KMS-11 (cell line): ENCODE data around the gene CCR4.

ENCODE experiments used
- H2AFZ ChIP-seq: fragments of 200-600 bp; sonication (generic); 2 replicates; pipeline ENCODE4 v1.6.1; 2016; ENCODE audit warnings: antibody characterized with exemption, mixed run types, low read depth
- H3K27ac ChIP-seq: fragments of 200-600 bp; sonication (generic); 2 replicates; pipeline ENCODE4 v1.6.1; 2016; ENCODE audit warnings: mild to moderate bottlenecking, mixed run types
- H3K27me3 ChIP-seq: fragments of 200-600 bp; sonication (generic); 2 replicates; pipeline ENCODE4 v1.6.1; 2017; ENCODE audit warnings: mild to moderate bottlenecking, low read depth, mixed run types, moderate library complexity; ENCODE audit not compliant: insufficient read depth
- H3K36me3 ChIP-seq: fragments of 200-600 bp; sonication (generic); 2 replicates; pipeline ENCODE4 v1.6.1; 2017; ENCODE audit warnings: mild to moderate bottlenecking, mixed run types; ENCODE audit not compliant: insufficient read depth
- H3K4me1 ChIP-seq: fragments of 200-600 bp; sonication (generic); 2 replicates; pipeline ENCODE4 v1.6.1; 2016; ENCODE audit warnings: mild to moderate bottlenecking, low read depth, mixed run types; ENCODE audit not compliant: poor library complexity, severe bottlenecking
- H3K4me2 ChIP-seq: fragments of 200-600 bp; sonication (generic); 2 replicates; pipeline ENCODE4 v1.7.0; 2016; ENCODE audit warnings: mild to moderate bottlenecking, mixed run types
- H3K4me3 ChIP-seq: fragments of 200-600 bp; sonication (generic); IDR thresholded peaks from 2 replicates; pipeline ENCODE4 v1.6.1; 2017; ENCODE audit warnings: low read depth, low read length, mixed read lengths; ENCODE audit not compliant: insufficient read depth
- H3K79me2 ChIP-seq: fragments of 200-600 bp; sonication (generic); 2 replicates; pipeline ENCODE4 v1.6.1; 2016; ENCODE audit warnings: low read depth, mixed run types; ENCODE audit not compliant: insufficient read depth
- H3K9ac ChIP-seq: fragments of 200-600 bp; sonication (generic); 2 replicates; pipeline ENCODE4 v1.6.1; 2016; ENCODE audit warnings: mild to moderate bottlenecking, mixed run types
- H4K20me1 ChIP-seq: fragments of 200-600 bp; sonication (generic); 2 replicates; pipeline ENCODE4 v1.6.1; 2016; ENCODE audit warnings: mild to moderate bottlenecking, mixed run types; ENCODE audit not compliant: insufficient read depth
- CTCF ChIP-seq: fragments of 200-600 bp; sonication (generic); conservative IDR thresholded peaks from 2 replicates; pipeline ENCODE4 v1.6.1; 2017; ENCODE audit warnings: low read depth, mild to moderate bottlenecking, antibody characterized with exemption, low read length, moderate library complexity, mixed read lengths

Gene CCR4

GRCh38 chr3:32994045-32994444, 42.6 kb downstream of the CCR4 start:
- Histone ChIP-seq H3K4me3 (no peak overlapping the region), H3K9ac (no peak overlapping the region), H3K79me2 (no peaks in the 10 kb centered on the region), H3K4me1 (peaks cover 14% of the 10 kb centered on the region), H3K36me3 (no peaks in the 10 kb centered on the region), H2AFZ (no peak overlapping the region), H4K20me1 (no peaks in the 10 kb centered on the region), H3K27ac (no peak overlapping the region), H3K4me2 (no peak overlapping the region), H3K27me3 (no peaks in the 10 kb centered on the region)
- no peak for TF ChIP-seq CTCF

GRCh38 chr3:32995098-32995497, 43.7 kb downstream of the CCR4 start:
- Histone ChIP-seq H3K9ac (no peak overlapping the region), H3K36me3 (no peaks in the 10 kb centered on the region), H3K27ac (no peak overlapping the region), H3K4me2 (no peak overlapping the region), H3K79me2 (no peaks in the 10 kb centered on the region), H3K4me1 (peaks cover 14% of the 10 kb centered on the region), H4K20me1 (no peaks in the 10 kb centered on the region), H3K27me3 (no peaks in the 10 kb centered on the region), H3K4me3 (no peak overlapping the region), H2AFZ (no peak overlapping the region)
- TF ChIP-seq CTCF, result no peak

- Histone ChIP-seq H3K4me2 (no peak overlapping the region), H3K4me3 (no peak overlapping the region), H4K20me1 (no peaks in the 10 kb centered on the region), H3K9ac (no peak overlapping the region), H3K79me2 (no peaks in the 10 kb centered on the region), H3K36me3 (no peaks in the 10 kb centered on the region), H2AFZ (no peak overlapping the region), H3K4me1 (peaks cover 14% of the 10 kb centered on the region), H3K27me3 (no peaks in the 10 kb centered on the region), H3K27ac (no peak overlapping the region)
- no peak for TF ChIP-seq CTCF
These were observed 44.8 kb downstream of the CCR4 start for GRCh38 chr3:32996048-32996754.

GRCh38 chr3:32996755-32997091, 45.3 kb downstream of the CCR4 start:
- Histone ChIP-seq H3K9ac (no peak overlapping the region), H3K4me3 (no peak overlapping the region), H3K4me2 (no peak overlapping the region), H4K20me1 (no peaks in the 10 kb centered on the region), H3K27me3 (no peaks in the 10 kb centered on the region), H3K27ac (no peak overlapping the region), H3K79me2 (no peaks in the 10 kb centered on the region), H3K4me1 (peaks cover 14% of the 10 kb centered on the region), H3K36me3 (no peaks in the 10 kb centered on the region), H2AFZ (no peak overlapping the region)
- TF ChIP-seq CTCF, result no peak
